Activated T-helper 9 cell treated with anti-CD3 and anti-CD28 coated beads, Interleukin-2, amount 50 U/mL, for 16 hours (primary cell): Measurements from ENCODE around the gene DMAP1.
"Not testable (repeated sequence)": the region's sequence is repeated elsewhere in the genome, so short reads cannot be mapped to it uniquely, and the experiment has no call there.

ENCODE experiments used
- DNase-seq: peaks from one replicate; pipeline ENCODE4 v3.0.0-alpha.2; 2020; ENCODE audit warnings: low read depth

The DMAP1 gene

DNA sequence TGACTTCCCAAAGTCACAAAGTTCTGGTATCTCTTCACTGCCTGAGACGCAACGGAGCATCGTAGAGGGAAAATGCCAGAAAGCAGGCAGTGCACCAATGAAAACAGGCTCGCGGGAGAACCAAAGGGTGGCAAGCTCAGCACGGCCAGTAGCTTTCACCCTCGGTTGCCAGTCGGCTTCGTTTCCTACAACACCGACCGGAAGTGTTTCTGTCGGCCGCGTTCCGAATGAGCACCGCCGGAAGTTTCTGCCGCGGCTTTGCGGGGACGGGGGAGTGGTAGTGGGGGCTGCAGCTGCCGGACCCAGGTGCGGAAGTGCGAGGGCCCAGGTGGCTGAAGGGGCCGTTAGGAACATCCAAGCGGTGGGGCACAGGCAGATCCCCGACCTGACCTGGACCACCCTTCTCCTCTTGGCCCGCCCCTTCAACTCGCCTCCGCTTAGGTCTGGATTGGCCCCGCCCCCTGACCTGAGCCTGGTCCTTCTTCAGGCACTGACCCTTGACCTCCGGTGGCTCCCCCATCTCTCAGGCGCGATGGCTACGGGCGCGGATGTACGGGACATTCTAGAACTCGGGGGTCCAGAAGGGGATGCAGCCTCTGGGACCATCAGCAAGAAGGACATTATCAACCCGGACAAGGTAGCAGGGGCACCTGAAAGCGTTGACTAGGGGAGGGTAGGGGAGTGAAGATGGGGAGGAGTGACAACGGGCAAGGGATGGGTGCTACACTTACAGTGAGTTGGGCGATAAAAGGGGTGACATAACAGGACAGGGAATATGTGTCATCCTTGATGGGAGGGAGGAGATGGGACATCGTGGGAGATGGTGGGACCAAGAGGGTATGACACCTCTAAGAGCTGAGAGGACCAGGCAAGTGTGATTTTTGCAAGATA is at the start of gene DMAP1:
Gene DMAP1 (plus strand): TSS at position 250 of the 891 bp plus-strand sequence. CDS start 283 bp downstream, at position 533.
- peak; percentile 72 for DNase-seq

- no peak for DNase-seq
Measured at GRCh38 chr1:44168520-44169098, 44.7 kb upstream of the DMAP1 start.

- no peak for DNase-seq
Measured at GRCh38 chr1:44170281-44170823, 42.9 kb upstream of the DMAP1 start.

DNA sequence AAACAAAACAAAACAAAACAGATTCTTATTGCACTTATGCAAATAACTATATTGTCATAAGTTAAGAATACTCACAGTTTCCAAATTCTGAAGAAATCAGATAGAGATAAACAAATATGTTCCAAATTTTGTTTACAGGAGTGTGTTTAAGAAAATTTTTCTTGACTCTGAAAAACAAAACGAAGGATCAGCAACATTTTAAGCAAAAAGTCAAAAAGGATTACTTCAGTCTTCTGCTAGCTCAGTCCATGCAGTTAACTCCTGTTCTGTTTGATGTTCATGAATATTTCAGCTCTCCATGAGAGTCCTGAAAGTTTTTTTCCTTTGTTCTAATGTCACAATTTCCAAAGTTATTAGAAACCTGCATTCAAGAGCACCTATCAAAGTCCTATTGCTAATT is 38.6 kb upstream of the DMAP1 start:
- no peak for DNase-seq

DNA sequence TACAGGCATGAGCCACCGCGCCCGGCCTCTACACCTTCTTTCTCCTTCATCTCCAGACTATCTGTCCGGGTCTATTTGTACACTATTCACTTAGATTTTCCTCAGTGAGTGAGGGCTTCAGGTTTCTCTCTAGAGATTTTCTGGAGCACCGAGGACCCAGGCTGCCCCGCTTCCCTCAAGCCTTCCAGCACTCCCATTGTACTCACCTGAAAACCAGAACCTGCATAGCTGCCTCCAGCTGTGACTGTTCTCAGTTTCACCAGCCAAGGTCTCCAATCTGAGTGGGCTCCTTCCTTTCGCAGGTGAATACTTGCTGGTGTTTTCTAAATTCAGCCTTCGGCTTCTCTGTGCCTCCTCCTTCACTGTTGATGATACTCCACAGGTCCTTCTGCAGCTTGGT is 12.9 kb upstream of the DMAP1 start:
- no peak for DNase-seq

GRCh38 chr1:44206545-44206944 is 6.7 kb upstream of the DMAP1 start:
- not testable (repeated sequence) for DNase-seq

GRCh38 chr1:44208226-44208625 is 5.0 kb upstream of the DMAP1 start:
- no peak for DNase-seq

GRCh38 chr1:44210595-44210994 is 2.7 kb upstream of the DMAP1 start:
- DNase-seq = no peak

- no peak for DNase-seq
Measured at GRCh38 chr1:44212355-44213221, 683 bp upstream of the DMAP1 start.

DNA sequence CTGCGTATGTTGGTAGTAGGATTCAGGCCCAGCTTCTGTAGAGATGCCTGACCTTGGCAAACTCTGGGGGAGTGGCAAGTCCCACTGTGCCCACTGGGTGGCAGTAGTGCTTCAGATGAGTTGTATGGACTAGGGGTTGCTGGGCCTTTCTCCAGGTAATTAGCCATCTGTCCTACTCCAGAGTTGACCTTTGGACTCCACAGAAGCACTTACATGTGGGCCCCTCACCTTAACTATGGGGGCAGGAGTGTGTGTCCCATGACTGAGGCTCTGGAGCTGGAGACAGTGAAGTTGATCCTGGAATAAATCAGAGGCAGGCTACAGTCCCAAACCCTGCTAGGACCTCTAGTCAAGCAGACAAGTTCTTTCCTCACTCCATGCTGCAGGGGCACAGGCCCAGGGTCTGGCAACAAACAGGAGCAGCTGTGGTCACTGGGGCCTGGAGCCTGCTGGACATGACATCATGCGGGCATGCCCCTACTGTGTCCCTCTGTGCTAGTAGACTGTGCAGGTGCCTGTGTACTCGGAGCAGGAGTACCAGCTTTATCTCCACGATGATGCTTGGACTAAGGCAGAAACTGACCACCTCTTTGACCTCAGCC is 4.6 kb downstream of the DMAP1 start:
- DNase-seq = peak; percentile 48

GRCh38 chr1:44218503-44219300 is 5.4 kb downstream of the DMAP1 start:
- DNase-seq = no peak

GRCh38 chr1:44219301-44219626 is 6.0 kb downstream of the DMAP1 start:
- DNase-seq = no peak

- no peak for DNase-seq
Measured at GRCh38 chr1:44220001-44220751, 6.9 kb downstream of the DMAP1 start.

- DNase-seq = no peak
Measured at GRCh38 chr1:44220755-44221154, 7.5 kb downstream of the DMAP1 start.

DNA sequence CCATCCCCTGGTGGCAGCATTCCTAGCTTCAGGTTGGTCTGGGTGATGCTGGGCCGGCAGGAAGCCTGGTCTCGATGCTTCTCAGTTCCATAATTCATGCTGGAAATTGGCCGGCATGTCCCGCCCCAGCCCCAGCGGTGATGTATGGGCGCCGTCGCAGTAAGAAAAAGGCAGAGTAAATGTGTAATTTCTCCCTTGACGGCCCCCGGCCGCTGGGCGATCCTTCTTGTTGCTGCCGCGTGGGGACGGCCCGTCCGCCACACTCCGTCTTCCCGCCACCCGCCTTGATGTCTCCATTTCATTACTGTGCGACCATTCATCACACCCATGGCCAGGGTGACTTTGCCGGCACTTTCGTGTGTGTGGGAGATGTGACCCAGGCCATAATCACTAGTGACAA is 8.5 kb downstream of the DMAP1 start:
- no peak for DNase-seq

DNA sequence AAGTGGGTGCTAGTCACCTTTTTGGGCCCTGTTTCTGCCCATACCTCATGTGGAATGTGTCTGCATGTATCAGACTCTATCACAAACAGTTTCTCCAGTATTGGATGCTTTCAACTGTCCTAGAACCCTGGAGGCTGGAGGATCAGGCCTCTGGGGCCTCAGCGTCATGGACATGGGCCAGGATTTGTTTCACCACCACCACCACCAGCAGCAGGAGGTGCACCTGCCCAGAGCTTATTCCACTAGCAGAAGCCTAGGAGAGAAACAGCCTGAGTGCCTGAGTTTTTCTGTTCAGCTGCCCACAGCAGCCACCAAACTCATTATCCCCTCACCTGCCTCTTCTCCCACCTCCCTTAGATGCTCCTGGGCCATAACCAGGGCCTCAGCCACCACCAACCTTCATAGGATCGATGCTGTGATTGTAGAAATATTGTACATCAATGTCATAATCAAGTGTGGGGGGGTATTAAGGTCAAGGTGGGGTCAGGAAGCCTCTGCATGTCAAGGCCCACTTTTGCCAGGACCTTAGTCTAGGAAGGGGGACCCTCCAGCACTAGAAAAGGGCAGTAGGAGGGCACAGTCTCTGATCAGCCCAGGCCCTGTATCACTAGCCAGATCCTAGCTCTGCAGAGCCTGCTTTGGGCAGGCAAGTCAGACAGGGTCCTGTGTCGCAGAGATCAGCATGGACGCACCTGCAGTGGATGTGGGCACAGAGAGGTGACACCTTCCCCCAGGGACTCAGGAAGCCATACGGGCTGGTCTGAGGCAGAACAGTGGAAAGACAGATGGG is 9.3 kb downstream of the DMAP1 start:
- DNase-seq = no peak

GRCh38 chr1:44223187-44223610 is 9.9 kb downstream of the DMAP1 start:
- DNase-seq = no peak

GRCh38 chr1:44225761-44226160 is 12.5 kb downstream of the DMAP1 start:
- DNase-seq = no peak

GRCh38 chr1:44227211-44227610 is 13.9 kb downstream of the DMAP1 start:
- DNase-seq = no peak

DNA sequence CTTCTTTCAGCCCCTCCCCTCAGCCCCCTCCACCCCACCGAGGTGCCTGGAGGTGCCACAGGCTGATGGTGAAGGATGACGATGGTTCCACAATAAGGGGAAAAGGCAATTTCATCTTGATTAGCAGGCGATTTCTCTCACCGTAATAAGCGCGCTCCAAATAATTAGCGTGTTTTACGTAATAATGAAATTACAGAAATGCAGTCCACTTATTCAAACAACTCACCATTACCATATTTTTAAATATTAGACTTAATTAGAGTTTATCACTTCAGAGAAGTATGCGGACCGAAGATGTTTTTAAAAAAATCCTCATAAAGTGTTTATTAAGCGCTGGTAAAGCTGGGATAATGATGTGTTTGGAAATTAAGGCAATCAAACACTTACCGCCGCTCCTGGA is 14.9 kb downstream of the DMAP1 start:
- DNase-seq = no peak
